ENCODE results near the gene DUT.

- TF ChIP-seq CTCF (conservative IDR thresholded peaks at IDR 0.05; ENCODE audit: low read depth, low read length) (no peak), EZH2 (IDR thresholded peaks at IDR 0.05; ENCODE audit: borderline replicate concordance, low read depth, low read length, poor library complexity, severe bottlenecking) (no peak)
Measured at GRCh38 chr15:48315041-48315440, 16.2 kb upstream of the DUT start.

Measured in A673 (cell line).